Measurements from ENCODE around the gene FOXP4.

The FOXP4 gene

GRCh38 chr6:41581381-41581991, 35.3 kb downstream of the FOXP4 start:
- TF ChIP-seq, protein P1, sequence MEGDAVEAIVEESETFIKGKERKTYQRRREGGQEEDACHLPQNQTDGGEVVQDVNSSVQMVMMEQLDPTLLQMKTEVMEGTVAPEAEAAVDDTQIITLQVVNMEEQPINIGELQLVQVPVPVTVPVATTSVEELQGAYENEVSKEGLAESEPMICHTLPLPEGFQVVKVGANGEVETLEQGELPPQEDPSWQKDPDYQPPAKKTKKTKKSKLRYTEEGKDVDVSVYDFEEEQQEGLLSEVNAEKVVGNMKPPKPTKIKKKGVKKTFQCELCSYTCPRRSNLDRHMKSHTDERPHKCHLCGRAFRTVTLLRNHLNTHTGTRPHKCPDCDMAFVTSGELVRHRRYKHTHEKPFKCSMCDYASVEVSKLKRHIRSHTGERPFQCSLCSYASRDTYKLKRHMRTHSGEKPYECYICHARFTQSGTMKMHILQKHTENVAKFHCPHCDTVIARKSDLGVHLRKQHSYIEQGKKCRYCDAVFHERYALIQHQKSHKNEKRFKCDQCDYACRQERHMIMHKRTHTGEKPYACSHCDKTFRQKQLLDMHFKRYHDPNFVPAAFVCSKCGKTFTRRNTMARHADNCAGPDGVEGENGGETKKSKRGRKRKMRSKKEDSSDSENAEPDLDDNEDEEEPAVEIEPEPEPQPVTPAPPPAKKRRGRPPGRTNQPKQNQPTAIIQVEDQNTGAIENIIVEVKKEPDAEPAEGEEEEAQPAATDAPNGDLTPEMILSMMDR (IDR thresholded peaks at IDR 0.05; ENCODE audit: extremely low read depth, missing control alignments): no peak
- DNase-seq (ENCODE audit: low spot score): no peak

GRCh38 chr6:41582540-41582939, 36.4 kb downstream of the FOXP4 start:
- DNase-seq (ENCODE audit: low spot score): no peak
- TF ChIP-seq, protein P1 (IDR thresholded peaks at IDR 0.05; ENCODE audit: extremely low read depth, missing control alignments): no peak

DNA sequence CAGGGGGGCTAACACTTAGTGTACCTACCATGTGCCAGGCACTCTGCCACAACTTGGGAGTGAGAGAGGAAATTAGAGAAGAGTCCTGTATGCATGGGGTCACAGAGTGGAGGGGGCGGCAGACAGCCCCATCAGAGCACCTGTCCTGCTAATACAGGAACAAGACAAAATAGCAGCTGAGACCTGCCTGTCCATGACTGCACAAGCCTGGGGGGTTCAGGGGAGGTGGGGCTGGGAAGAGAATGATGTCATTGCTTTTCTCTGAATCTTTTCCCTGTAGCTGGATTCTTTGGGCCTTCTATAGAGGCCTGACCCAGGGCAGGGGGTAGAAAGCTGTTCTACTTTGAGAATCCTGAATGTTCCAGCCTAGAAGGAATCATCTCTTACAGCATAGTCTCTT, 37.4 kb downstream of the FOXP4 start:
- no peak for DNase-seq (ENCODE audit: low spot score)
- TF ChIP-seq, protein P1 (IDR thresholded peaks at IDR 0.05; ENCODE audit: extremely low read depth, missing control alignments): no peak

DNA sequence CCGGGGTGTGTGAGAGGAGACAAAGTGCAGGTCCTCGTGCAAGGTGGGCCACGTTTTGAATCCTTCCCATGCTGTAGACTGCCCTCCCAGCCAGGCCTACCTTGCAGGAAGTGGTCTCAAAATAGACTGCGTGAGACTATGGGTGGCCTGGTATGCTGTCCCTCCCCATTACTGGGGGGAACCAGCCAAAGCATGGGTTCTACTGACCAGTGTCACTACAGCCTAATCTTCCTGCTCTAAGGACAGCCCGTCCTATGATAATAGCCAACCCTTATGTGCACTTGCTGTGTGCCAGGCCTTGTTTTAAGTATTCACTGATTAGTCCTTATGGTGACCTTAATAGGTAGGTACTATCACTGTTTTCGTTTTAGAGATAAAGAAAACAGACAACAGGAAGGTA, 38.0 kb downstream of the FOXP4 start:
- DNase-seq (ENCODE audit: low spot score): no peak
- TF ChIP-seq, protein P1 (IDR thresholded peaks at IDR 0.05; ENCODE audit: extremely low read depth, missing control alignments): no peak

GRCh38 chr6:41584668-41585205, 38.6 kb downstream of the FOXP4 start:
- no peak for DNase-seq (ENCODE audit: low spot score)
- TF ChIP-seq, protein P1 (IDR thresholded peaks at IDR 0.05; ENCODE audit: extremely low read depth, missing control alignments): no peak

GRCh38 chr6:41585605-41586004, 39.4 kb downstream of the FOXP4 start:
- TF ChIP-seq, protein P1 (IDR thresholded peaks at IDR 0.05; ENCODE audit: extremely low read depth, missing control alignments): no peak
- no peak for DNase-seq (ENCODE audit: low spot score)

DNA sequence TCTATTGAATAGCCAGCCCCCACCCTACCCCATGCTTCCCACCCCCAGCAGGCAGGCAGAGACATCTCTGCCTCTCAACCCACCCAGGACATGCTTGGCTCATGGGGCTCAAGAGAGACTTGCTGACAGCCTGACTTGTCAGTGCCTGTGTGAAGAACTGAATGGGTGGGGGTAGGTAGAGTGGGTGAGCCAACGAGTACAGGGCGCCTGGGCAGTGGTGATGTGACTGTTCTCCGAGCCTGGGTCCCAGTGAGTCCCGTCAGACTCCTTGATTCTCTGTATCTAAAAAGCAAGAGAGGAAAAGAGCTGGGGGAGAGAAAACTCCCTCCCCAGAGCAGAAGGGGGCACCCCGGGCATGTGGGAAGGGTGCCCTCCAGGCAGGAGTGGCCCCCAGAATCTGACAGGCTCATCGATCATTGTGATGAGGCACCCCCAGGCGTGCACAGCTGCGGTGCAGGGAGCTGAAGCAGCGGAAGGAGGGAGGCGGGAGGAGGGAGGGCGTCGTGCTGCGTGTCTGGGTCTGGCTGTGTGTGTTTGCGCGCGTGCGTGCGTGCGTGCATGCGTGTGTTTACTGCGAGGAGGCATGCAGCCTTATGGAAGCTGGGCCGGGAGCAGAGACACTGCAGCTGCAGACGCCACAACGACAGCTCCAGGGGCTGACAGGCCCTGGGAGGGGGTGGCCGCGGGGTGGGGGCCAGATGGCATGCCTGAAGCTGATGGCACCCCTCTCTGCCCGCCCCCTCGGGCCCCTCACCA, 40.2 kb downstream of the FOXP4 start:
- no peak for DNase-seq (ENCODE audit: low spot score)
- TF ChIP-seq, protein P1 (IDR thresholded peaks at IDR 0.05; ENCODE audit: extremely low read depth, missing control alignments): no peak

Data from GM20000 (cell line).